GM19438 (cell line): ENCODE data around the gene HNRNPDL.
"Not testable (repeated sequence)": the region's sequence is repeated elsewhere in the genome, so short reads cannot be mapped to it uniquely, and the experiment has no call there.

Experiments used
- ATAC-seq: cut with Tn5 transposase; IDR thresholded peaks from one replicate; pipeline ENCODE4 v1.9.1; 2021; ENCODE audit warnings: low read depth; ENCODE audit not compliant: unreplicated experiment

Gene HNRNPDL

DNA sequence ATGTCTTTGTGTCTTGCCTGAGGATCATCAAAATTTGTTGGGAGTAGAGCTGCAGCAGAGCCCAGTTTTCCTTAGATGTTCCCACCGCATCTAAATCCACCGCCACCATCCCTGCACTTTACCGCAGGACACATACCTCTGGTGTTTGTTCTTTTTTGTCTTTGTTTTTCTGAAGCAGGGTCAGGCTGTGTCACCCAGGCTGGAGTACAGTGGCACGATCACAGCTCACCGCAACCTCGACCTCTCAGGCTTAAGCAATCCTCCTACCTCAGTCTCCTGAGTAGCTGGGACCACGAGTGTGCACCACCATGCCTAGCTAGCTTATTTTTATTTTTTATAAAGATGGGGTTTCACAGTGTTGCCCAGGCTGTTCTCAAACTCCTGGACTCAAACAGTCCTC is 4.7 kb upstream of the HNRNPDL start:
- no peak for ATAC-seq

DNA sequence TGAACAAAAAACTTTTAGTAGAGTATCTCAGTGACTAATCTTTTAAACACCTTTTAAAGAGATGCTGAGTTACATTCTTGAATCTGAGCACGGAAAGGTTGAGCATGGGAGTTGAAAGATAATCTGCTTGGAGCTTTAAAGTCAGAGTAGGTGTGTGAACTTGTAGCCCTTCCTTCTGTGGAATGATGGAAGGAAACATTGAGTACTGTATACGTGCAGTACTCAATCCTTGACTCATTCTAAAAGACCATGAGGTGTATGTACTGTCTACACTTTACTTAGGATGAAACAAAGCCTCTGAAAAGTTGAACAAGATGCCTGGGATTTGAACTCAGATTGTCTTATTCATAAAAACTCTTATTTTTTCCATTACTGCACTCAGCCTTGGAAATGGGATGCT is 3.5 kb upstream of the HNRNPDL start:
- ATAC-seq: no peak

GRCh38 chr4:82432596-82432995 is 2.3 kb upstream of the HNRNPDL start:
- ATAC-seq: no peak

- no peak for ATAC-seq
Measured at GRCh38 chr4:82431831-82432230, 1.6 kb upstream of the HNRNPDL start.

DNA sequence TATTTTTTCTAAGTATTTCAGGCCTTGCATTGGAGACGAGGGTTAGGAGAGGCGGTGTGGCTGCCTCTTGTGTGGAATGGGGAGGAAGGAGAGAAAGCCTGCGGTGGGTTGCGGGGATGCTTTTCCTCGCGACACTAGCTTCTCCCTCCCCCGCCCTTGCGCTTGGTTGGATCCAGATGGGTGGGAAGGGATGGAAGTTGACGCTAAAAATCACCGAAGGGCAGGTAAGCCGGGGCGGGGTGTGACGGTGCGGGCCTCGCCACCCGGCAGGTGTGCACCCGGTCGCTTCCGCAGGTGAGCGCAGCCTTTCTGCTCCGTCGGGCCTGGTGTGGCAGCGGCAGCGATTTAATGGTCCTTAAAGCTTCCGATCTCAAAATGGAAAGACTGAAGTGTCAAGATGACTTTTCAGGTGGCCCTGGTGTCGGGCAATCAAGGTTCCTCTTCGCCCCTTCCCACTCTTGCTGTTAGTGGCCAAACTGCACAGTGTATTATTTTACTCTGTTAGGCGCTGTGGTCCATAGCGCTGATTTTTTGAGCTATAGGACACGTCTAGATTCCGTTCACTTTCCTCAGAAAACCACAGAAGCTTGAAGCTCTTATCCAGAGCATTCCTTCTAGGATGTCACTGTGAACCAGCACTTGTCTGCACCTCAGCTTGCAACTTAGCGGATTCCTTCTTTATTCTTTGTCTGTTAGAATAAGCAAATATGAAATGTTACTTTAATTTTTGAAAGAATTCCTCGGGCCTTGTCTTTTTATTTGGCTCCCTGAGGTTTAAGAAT is 893 bp upstream of the HNRNPDL start:
- no peak for ATAC-seq

GRCh38 chr4:82429728-82430192 is 502 bp downstream of the HNRNPDL start:
- peak; percentile 3 for ATAC-seq

DNA sequence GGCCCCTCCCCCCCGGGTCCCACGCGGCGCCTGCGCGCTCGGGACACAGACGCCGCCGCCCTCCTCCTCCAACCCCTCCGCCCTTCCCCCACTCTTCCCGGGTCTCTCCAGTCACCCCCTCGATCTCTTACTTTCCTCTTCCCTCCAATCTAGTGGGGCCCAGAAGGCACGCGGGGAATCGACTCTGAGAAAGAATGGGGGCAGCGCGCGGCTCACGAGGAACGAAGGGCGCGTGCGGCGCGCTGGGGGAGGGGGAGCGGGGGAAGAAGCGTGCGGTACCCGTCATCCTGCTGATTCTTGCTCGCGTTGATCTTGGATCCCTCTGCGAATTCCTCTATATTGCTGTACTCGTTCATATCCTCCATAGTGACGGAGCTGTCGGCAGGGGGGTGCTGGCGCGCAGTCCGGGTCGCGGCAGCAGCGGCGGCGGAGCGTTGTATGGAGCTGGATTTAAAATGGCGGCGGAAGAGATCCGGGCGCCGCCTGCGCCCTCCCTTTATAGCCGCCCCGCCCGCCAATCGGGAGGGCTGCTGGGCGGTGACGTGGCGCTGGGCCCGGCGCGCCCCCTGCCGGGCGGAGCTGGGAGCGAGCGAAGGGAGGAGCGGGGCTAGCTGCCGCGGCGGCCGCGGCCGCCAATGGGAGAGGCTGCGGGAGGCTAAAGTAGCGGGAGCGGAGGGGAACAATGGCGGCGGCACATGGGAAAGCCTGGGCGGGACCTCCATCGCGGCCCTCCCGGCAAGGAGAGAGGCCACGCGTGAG is 1.1 kb downstream of the HNRNPDL start:
- peak; percentile 53 for ATAC-seq

DNA sequence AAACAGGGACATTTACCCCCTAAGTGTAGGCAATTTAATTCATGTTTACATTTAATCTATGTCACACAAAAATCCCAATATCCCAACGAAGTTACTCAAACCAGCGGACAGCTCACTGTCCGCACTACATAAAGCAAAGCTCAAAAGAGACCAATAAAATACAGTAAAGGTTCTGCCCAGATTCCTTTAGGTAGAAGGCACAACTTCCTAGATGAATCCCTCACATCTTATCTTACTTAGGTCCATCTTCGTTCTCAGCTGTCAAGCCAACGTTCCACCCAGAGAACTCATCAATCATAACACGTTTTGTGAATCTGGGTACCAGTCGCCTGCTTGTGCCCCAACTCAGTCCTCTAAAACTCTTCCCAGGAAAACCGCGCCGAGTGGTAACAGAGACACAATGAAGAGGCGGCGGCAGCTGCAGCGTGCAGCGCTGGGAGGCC is 1.7 kb downstream of the HNRNPDL start:
- no peak for ATAC-seq

- no peak for ATAC-seq
Measured at GRCh38 chr4:82425478-82425877, 4.8 kb downstream of the HNRNPDL start.

DNA sequence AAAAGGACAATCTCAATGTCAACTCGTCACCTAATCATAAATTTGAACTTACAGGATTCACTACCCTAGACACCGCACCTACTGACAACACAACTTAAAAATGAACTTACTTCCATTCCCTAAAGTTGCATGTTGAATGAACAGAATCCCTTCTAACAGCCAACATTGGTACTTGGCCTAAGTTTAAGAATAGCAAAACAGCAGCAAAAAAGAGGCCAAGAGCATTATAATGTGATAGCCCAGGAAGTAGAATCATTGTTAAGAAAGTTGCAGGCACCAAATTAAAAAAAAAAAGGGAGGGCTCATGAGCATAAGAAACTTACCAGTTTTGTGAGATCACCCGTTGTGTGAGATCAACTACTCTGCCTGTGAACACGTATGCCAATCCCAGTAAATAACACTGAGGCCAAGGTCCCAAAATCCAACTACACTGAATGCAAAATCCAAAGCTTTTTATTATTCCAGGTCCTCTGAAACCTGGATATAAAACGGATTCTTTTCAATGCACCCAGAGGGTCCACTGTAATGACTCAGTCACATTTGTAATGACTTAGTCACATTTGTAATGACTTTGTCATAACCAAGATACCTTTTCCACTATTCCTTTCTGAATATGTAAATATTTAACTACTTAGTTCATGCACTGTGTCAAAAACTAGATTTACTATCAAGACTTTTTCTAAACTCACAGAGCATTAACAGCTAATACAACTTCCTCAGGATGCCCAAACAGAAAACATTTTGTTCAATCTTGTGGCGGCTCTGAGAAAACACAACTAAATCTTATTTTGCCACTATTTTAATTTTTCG is 6.8 kb downstream of the HNRNPDL start:
- no peak for ATAC-seq

GRCh38 chr4:82422616-82423015 is 7.6 kb downstream of the HNRNPDL start:
- ATAC-seq: no peak

DNA sequence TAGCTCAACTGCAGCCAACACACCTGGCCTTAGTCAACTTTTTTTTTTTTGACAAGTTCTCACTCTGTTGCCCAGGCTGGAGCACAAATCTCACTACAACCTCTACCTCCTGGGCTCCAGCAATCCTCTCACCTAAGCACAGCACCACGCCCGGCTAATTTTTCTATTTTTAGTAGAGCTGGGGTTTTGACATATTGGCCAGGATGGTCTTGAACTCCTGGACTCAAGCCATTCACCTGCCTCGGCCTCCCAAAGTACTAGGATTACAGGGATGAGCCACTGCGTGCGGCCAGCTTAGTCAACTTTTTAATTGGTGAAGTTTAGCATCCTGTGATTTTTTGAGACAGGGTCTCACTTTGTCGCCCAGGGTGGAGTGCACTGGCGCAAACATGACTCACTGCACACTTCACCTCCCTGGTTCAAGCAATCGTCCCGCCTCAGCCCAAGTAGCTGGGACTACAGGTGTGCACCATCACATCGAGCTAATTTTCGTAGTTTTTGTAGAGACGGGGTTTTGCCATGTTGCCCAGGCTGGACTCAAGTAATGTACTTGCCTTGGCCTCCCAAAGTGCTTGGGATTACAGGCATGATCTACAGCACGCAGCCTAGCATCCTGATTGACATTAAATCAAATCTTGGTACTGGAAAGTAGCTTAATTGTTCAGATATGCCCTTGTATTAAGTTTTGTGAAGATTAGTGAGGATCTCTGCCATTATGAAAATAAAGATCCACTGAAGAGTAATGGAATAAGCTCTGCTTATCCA is 8.3 kb downstream of the HNRNPDL start:
- no peak for ATAC-seq

DNA sequence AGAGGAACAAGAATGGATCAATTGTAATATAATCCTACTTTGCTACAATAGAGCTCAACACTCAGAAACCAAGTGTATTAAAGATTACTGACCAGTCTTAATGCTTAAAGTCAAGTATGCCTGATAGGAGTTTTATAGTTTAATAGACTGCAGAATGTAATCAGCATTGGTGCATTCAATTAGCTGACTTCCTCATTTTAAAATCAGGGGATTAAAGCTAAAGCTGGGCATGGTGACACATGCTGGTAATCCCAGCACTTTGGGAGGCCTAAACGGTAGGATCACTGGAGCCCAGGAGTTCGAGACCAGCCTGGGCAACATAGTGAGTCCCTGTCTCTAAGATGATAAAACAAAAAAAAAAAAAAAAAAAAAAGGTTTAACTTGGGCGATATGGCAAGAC is 10.8 kb downstream of the HNRNPDL start:
- ATAC-seq: no peak

- no peak for ATAC-seq
Measured at GRCh38 chr4:82415922-82416365, 14.3 kb downstream of the HNRNPDL start.

DNA sequence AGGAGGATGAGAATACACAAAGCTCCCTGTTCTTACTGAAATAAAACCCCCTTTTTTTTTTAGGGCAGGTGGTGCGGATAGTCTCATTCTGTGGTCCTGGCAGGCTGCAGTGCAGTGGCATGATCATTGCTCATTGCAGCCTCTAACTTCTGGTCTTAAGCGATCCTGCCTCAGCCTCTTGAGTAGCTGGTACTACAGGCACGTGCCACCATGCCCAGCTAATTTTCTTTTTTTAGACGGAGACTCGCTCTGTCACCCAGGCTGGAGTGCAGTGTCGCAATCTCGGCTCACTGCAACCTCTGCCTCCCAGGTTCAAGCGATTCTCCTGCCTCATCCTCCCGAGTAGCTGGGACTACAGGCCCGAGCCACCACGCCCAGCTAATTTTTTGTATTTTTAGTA is 15.2 kb downstream of the HNRNPDL start:
- not testable (repeated sequence) for ATAC-seq

DNA sequence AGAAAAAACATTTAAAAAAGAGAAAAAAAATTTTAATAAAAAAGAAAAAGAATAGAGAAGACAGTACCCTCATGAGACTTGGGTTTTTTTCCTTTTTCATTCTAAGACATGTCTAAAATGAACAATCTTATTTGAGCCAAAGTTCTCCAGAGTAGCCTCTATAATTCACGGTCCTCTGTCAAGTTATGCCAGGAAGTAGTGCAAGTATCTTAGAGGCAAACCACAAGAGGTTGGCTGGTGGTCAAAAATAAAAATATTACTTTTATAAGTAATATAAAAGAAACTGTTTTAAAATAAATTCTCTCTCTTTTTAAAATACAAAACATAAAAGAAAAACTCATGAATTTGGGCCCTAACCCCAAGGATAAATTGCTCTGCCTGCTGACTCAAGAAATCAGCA is 26.5 kb downstream of the HNRNPDL start:
- ATAC-seq: no peak

GRCh38 chr4:82402196-82402775 is 28.0 kb downstream of the HNRNPDL start:
- ATAC-seq: no peak

DNA sequence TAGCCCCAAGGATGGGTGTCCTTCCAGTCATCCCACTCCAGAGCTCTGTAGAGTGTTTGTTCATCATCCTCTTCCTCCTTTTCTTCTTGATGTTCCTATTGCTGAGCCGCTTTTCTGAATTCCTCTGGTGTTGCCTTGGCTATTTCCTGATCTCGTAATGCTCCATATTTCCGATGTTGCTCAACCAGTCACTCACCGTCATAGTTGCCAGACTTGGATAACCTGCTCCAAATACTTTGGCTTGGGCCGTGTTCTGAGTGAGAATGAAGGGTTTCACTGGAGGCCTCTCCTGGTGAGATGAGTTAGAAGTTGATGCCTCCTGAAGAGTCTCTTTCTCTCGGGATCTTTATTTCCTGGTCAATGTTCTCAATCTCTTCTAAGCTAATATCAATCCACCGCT is 28.7 kb downstream of the HNRNPDL start:
- no peak for ATAC-seq

DNA sequence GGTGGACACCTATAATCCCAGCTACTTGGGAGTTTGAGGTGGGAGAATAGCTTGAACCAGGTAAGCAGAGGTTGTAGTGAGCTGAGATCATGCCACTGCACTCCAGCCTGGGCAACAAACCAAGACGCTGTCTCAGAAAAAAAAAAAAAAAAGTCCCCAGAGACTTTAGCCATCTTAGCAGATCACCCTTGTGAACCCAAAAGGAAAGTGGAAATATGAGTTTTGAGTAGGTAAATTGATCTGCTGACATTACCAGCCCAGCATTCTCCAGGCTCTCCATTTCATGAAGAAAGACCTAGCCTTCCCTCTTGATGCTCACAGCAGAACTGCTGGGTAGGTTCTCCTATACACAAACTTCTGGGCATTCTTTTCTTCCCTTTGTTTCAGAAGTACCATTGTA is 32.0 kb downstream of the HNRNPDL start:
- ATAC-seq: no peak

DNA sequence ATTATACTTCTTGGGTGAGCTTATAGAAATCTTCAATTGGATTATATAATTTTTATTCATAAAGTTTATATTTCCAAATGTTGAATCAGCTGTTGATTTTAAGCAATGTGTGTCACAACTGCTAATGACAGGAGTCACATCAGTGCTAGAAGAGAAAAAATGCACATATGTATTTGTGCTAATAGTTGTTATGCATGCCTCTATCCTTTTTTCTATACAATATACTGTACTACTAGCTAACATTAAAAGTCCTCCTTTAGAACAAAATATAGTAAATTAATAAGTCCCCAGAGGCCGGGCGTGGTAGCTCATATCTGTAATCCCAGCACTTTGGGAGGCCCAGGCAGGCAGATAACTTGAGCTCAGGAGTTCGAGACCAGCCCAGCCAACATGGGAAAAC is 32.7 kb downstream of the HNRNPDL start:
- no peak for ATAC-seq
